ENCODE results near the gene ANKMY2.
A peak's percentile ranks its signal among the peaks of the same experiment; 100 is the strongest.

ANKMY2 gene

DNA sequence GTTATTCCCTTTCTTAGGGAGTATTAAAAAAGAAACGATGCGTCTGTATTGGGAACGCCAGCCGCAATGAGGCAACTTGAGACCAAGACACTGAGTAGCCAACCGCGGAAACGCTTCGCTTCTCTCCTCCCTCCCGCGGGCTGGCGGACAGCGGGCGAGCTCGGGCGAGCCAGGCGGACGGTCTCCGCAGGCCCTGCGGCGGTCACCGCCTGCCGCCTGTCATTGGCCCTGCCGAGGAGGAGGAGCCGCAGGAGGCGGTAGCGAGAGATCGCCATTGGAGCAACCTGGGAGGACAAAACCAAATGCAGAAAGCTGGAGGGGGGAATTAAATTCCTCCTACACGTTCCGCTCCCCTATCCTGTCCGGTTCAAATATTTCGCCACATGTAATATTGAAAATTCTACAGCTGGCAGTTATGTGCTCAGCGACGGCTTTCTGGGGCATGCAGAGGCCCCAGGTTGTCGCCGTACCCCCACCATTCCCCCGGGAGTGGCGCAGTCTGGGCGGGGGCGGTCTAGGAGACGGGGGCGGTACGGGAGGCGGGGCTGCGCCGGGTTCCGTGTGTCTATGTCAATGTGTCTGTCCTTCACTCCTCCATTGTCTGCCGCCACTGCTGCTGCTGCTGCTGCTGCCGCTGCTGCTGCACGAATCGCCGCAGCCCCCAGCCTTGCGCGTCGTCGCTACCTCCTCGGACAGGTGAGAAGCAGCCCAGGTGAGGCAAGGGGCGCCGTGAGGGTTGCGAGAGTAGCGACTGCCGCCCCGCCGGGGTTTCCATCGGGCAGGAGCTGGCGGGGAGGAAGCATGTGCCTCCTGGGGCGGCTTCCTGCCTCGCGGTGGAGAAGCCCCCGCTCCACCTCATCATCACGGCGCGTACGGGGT is at the start of gene ANKMY2, which contains the start of gene BZW2:
Gene ANKMY2 (minus strand): TSS at position 162 of the 879 bp plus-strand sequence. CDS start 181 bp downstream, outside the sequence.
Gene BZW2 (plus strand): TSS at position 589 of the 879 bp plus-strand sequence. CDS start 19,263 bp downstream, outside the sequence.
- ChIA-PET POLR2A (interaction anchor here (0.7 to 2.0 kb wide), 6 partner anchors 8 to 94 kb away, joined by 3 to 10 read pairs (median 4); no protein-coding TSS in a partner anchor), CTCF (interaction anchor here (1.0 to 1.4 kb wide), 4 partner anchors 9 to 49 kb away, joined by 3 to 4 read pairs (median 4); no protein-coding TSS in a partner anchor)
- DNase-seq (ENCODE audit: low read depth, low spot score): no peak
- TF ChIP-seq, protein P1, sequence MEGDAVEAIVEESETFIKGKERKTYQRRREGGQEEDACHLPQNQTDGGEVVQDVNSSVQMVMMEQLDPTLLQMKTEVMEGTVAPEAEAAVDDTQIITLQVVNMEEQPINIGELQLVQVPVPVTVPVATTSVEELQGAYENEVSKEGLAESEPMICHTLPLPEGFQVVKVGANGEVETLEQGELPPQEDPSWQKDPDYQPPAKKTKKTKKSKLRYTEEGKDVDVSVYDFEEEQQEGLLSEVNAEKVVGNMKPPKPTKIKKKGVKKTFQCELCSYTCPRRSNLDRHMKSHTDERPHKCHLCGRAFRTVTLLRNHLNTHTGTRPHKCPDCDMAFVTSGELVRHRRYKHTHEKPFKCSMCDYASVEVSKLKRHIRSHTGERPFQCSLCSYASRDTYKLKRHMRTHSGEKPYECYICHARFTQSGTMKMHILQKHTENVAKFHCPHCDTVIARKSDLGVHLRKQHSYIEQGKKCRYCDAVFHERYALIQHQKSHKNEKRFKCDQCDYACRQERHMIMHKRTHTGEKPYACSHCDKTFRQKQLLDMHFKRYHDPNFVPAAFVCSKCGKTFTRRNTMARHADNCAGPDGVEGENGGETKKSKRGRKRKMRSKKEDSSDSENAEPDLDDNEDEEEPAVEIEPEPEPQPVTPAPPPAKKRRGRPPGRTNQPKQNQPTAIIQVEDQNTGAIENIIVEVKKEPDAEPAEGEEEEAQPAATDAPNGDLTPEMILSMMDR (IDR thresholded peaks at IDR 0.05; ENCODE audit: insufficient read depth, low read length, missing control alignments): no peak
- peak within 1 kb of the TSS; percentile 97 for H3K4me3 ChIP-seq (ENCODE audit: low read depth, low read length)

DNA sequence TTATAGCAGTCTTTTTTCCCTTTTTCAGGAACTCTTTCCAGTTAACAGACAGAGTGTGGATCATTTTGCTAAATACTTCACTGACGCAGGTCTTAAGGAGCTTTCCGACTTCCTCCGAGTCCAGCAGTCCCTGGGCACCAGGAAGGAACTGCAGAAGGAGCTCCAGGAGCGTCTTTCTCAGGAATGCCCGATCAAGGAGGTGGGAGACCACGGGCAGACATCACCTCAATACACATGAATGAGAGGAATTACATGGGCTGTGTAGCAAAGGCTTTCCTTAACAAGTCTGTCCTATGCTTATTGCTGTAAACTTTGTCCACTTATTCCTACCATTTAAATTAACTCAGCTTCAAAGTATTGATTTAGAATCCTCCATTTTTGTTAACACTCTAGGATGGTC is 49.3 kb upstream of the ANKMY2 start:
- DNase-seq (ENCODE audit: low read depth, low spot score): no peak
- CTCF ChIA-PET: interaction anchor here (0.7 to 8.3 kb wide), 33 partner anchors 8 to 282 kb away, joined by 3 to 92 read pairs (median 5); partner anchors contain the start of genes AGR3, ANKMY2 and BZW2
- TF ChIP-seq, protein P1 (IDR thresholded peaks at IDR 0.05; ENCODE audit: insufficient read depth, low read length, missing control alignments): no peak
- no peak overlapping the region for H3K4me3 ChIP-seq (ENCODE audit: low read depth, low read length)
- POLR2A ChIA-PET: no interaction called here

- TF ChIP-seq, protein P1 (IDR thresholded peaks at IDR 0.05; ENCODE audit: insufficient read depth, low read length, missing control alignments): no peak
- ChIA-PET POLR2A (no interaction called here), CTCF (interaction anchor here (0.9 to 8.3 kb wide), 15 partner anchors 9 to 227 kb away, joined by 3 to 92 read pairs (median 8); partner anchors contain the start of genes ANKMY2 and BZW2)
- no peak overlapping the region for H3K4me3 ChIP-seq (ENCODE audit: low read depth, low read length)
- DNase-seq (ENCODE audit: low read depth, low spot score): no peak
Observed at GRCh38 chr7:16693601-16694318, 48.2 kb upstream of the ANKMY2 start.

DNA sequence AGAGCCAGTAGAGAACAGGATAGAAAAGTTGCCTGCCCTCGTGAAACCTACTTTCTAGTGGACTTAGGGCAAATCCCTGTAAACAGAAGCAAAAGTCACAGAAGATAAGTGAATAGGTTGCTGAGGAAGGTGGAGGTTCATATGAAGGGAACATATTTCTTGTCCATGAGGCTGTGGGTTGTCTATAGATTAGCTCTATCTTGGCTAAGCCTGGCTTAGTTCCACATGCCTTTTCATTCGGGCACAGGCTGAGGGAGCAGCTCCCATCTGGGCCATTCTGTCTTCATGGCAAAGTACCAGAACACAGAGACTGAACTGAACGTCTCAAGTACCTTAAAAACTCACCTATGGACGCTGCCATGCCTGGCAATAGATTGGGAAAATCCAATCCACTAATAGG is 45.7 kb upstream of the ANKMY2 start:
- ChIA-PET CTCF (interaction anchor here (1.0 to 8.3 kb wide), 4 partner anchors 13 to 229 kb away, joined by 3 to 92 read pairs (median 4); no protein-coding TSS in a partner anchor), POLR2A (interaction anchor here (0.6 kb wide), 1 partner anchor 180 kb away, joined by 3 read pairs; no protein-coding TSS in a partner anchor)
- H3K4me3 ChIP-seq (ENCODE audit: low read depth, low read length): no peak overlapping the region
- DNase-seq (ENCODE audit: low read depth, low spot score): no peak
- TF ChIP-seq, protein P1 (IDR thresholded peaks at IDR 0.05; ENCODE audit: insufficient read depth, low read length, missing control alignments): no peak

DNA sequence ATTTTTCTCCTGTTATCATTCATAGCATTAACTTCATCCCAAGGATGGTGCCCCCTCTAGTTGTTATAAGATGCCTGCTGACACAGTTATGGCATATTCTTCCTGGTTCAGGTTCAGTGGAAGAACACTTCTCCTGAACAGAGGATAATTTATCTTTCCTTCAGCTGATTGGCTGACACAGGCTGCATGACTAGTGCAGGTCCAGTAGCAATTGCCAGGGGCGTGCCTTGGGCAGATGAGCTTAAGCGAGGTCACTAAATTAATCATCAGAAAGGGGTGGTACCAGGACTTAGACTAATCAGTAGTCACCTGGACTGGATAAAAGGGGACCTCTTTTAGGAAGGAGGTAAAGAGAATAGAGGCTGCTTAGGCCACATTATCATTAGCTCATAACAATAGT is 42.7 kb upstream of the ANKMY2 start:
- no peak for DNase-seq (ENCODE audit: low read depth, low spot score)
- TF ChIP-seq, protein P1 (IDR thresholded peaks at IDR 0.05; ENCODE audit: insufficient read depth, low read length, missing control alignments): no peak
- no peak overlapping the region for H3K4me3 ChIP-seq (ENCODE audit: low read depth, low read length)
- ChIA-PET POLR2A (no interaction called here), CTCF (interaction anchor here (0.6 to 1.6 kb wide), 4 partner anchors 9 to 230 kb away, joined by 3 read pairs; no protein-coding TSS in a partner anchor)

All from AG04449 (cell line).